DOHH2 (cell line): ENCODE measurements around the gene ZNF609.

ENCODE experiments used
- H3F3A ChIP-seq: fragments of 200-600 bp; sonication (generic), shearing (Covaris generic); 2 replicates; pipeline ENCODE4 v1.6.0; 2016; ENCODE audit warnings: antibody characterized with exemption, mild to moderate bottlenecking; ENCODE audit not compliant: control insufficient read depth, insufficient read depth
- H3K27ac ChIP-seq: fragments of 200-600 bp; sonication (generic); 2 replicates; pipeline ENCODE4 v1.5.1; 2014; ENCODE audit warnings: low read depth, mild to moderate bottlenecking, low read length, moderate library complexity
- H3K27me3 ChIP-seq: fragments of 200-600 bp; sonication (generic); 2 replicates; pipeline ENCODE4 v1.6.1; 2014; ENCODE audit warnings: mild to moderate bottlenecking, low read length, mixed read lengths; ENCODE audit not compliant: control insufficient read depth
- H3K36me3 ChIP-seq: fragments of 200-600 bp; sonication (generic); 2 replicates; pipeline ENCODE4 v1.6.1; 2014; ENCODE audit warnings: mild to moderate bottlenecking, low read length, moderate library complexity, mixed read lengths; ENCODE audit not compliant: control insufficient read depth
- H3K4me1 ChIP-seq: fragments of 200-600 bp; sonication (generic); 2 replicates; pipeline ENCODE4 v1.6.1; 2014; ENCODE audit warnings: mild to moderate bottlenecking, low read length, mixed read lengths; ENCODE audit not compliant: control insufficient read depth
- H3K4me2 ChIP-seq: fragments of 200-600 bp; sonication (generic); 2 replicates; pipeline ENCODE4 v1.6.0; 2014; ENCODE audit warnings: mild to moderate bottlenecking, low read length, moderate library complexity
- H3K4me3 ChIP-seq: fragments of 200-600 bp; sonication (generic); 2 replicates; pipeline ENCODE4 v1.5.1; 2014; ENCODE audit warnings: mild to moderate bottlenecking, low read length, mixed read lengths
- H3K79me2 ChIP-seq: fragments of 200-600 bp; sonication (generic); 2 replicates; pipeline ENCODE4 v1.6.1; 2014; ENCODE audit warnings: mild to moderate bottlenecking, low read length, mixed read lengths; ENCODE audit not compliant: control insufficient read depth
- H3K9me2 ChIP-seq: fragments of 200-600 bp; sonication (generic); replicated peaks from 2 replicates; pipeline ENCODE4 v1.6.1; 2014; ENCODE audit warnings: mild to moderate bottlenecking, low read length, mixed read lengths; ENCODE audit not compliant: control insufficient read depth
- H3K9me3 ChIP-seq: fragments of 200-600 bp; sonication (generic); 2 replicates; pipeline ENCODE4 v1.6.1; 2014; ENCODE audit warnings: antibody characterized with exemption, low read length, mixed read lengths; ENCODE audit not compliant: control insufficient read depth, insufficient read depth
- H4K20me1 ChIP-seq: fragments of 200-600 bp; sonication (generic); 2 replicates; pipeline ENCODE4 v1.6.0; 2014; ENCODE audit warnings: low read depth, mild to moderate bottlenecking, antibody characterized with exemption, low read length, moderate library complexity; ENCODE audit not compliant: control insufficient read depth, insufficient read depth
- CTCF ChIP-seq: fragments of 200-600 bp; sonication (generic); IDR thresholded peaks from one replicate; pipeline ENCODE4 v1.5.1; 2014; ENCODE audit warnings: antibody characterized with exemption, mild to moderate bottlenecking, low read depth, low read length; ENCODE audit not compliant: poor library complexity, severe bottlenecking
- EZH2phosphoT487 ChIP-seq: fragments of 200-600 bp; sonication (generic); IDR thresholded peaks from 2 replicates; pipeline ENCODE4 v1.6.1; 2017; ENCODE audit warnings: borderline replicate concordance, mild to moderate bottlenecking, antibody characterized with exemption, low read length, moderate library complexity, mixed read lengths

The ZNF609 gene

GRCh38 chr15:64444836-64445235, 15.5 kb upstream of the ZNF609 start:
- H3K9me3 ChIP-seq = no peaks in the 10 kb centered on the region
- no peak overlapping the region for H3K4me3 ChIP-seq
- H3K4me1 ChIP-seq = 0 out of 2 replicates have a peak, but pooled peaks cover 6% of the 10 kb centered on the region
- no peaks in the 10 kb centered on the region for H3K36me3 ChIP-seq
- H3K27me3 ChIP-seq = no peaks in the 10 kb centered on the region
- no peaks in the 10 kb centered on the region; the same call in 1 of the 2 replicates for H3F3A ChIP-seq
- H3K27ac ChIP-seq = no peak overlapping the region
- no peak overlapping the region for H3K4me2 ChIP-seq
- H3K79me2 ChIP-seq = no peaks in the 10 kb centered on the region
- TF ChIP-seq CTCF (no peak), EZH2phosphoT487 (no peak)
- H3K9me2 ChIP-seq = no peaks in the 10 kb centered on the region
- no peaks in the 10 kb centered on the region for H4K20me1 ChIP-seq

GRCh38 chr15:64447536-64448315, 12.7 kb upstream of the ZNF609 start:
- Histone ChIP-seq H3K4me3 (no peak overlapping the region), H3K9me2 (no peaks in the 10 kb centered on the region), H3K9me3 (no peaks in the 10 kb centered on the region), H4K20me1 (no peaks in the 10 kb centered on the region), H3K4me1 (0 out of 2 replicates have a peak, but pooled peaks cover 6% of the 10 kb centered on the region), H3K79me2 (no peaks in the 10 kb centered on the region), H3F3A (no peaks in the 10 kb centered on the region; the same call in 1 of the 2 replicates), H3K4me2 (no peak overlapping the region), H3K27ac (no peak overlapping the region), H3K27me3 (no peaks in the 10 kb centered on the region), H3K36me3 (no peaks in the 10 kb centered on the region)
- no peak for TF ChIP-seq CTCF
- TF ChIP-seq EZH2phosphoT487 = no peak

GRCh38 chr15:64452988-64453688, 7.2 kb upstream of the ZNF609 start:
- H3F3A ChIP-seq = peaks cover 13% of the 10 kb centered on the region
- no peak for TF ChIP-seq EZH2phosphoT487
- TF ChIP-seq CTCF = no peak
- H3K9me3 ChIP-seq = no peaks in the 10 kb centered on the region
- no peaks in the 10 kb centered on the region for H4K20me1 ChIP-seq
- H3K27ac ChIP-seq = no peak overlapping the region
- H3K4me3 ChIP-seq = no peak overlapping the region
- H3K27me3 ChIP-seq = no peaks in the 10 kb centered on the region
- H3K4me1 ChIP-seq = peaks cover 49% of the 10 kb centered on the region
- H3K79me2 ChIP-seq = no peaks in the 10 kb centered on the region
- H3K9me2 ChIP-seq = no peaks in the 10 kb centered on the region
- H3K36me3 ChIP-seq = no peaks in the 10 kb centered on the region
- no peak overlapping the region for H3K4me2 ChIP-seq
